A673 (cell line): ENCODE results near the gene ATG5.

Source experiments
- CTCF ChIP-seq: fragments of 300-800, 200-600 bp; sonication (generic); conservative IDR thresholded peaks from 2 replicates; pipeline ENCODE4 v1.5.1; 2017; ENCODE audit warnings: low read depth, mild to moderate bottlenecking, antibody characterized with exemption, low read length, moderate library complexity, mixed read lengths
- EZH2 ChIP-seq: fragments of 200-600 bp; sonication (generic); IDR thresholded peaks from 2 replicates; pipeline ENCODE4 v1.6.1; 2017; ENCODE audit warnings: borderline replicate concordance, low read depth, mild to moderate bottlenecking, mixed read lengths, antibody characterized with exemption, low read length; ENCODE audit not compliant: poor library complexity, severe bottlenecking

GRCh38 chr6:106165885-106166485 lies 159.6 kb downstream of the ATG5 start:
- TF ChIP-seq CTCF (no peak), EZH2 (no peak)
